ENCODE measurements around the gene EML4.

DNA sequence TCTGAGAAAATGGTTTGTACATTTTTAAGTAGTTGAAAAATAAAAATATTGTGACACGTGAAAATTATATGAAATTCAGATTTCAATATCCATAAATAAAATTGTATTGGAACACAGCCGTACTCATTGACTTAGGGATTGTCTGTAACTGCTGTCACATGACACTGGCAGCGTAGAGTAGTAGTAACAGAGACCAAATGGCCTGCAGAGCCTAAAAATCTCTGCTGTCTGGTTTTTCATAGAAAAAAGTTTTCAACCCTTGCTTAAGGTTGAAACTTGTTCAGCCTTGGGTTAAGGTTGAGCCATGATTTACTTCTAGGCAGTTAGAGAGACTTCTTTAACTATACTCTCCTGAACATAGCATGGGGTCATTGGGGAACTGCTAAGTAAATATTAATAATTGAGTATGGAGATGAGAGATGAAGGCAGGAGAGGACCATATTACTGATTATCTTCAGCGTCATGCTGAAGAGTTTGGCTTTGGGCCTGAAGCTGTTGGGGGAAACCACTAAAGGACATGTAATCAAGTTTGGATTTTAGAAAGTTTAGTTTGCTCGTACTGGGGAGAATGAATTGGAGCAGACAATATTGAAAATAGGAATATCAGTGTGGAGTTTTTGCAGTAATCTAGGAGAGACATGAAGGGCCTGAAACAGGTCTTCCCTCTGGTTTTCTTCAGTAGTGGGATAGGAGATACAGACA is 16.2 kb downstream of the EML4 start:
- TF ChIP-seq, protein P1, sequence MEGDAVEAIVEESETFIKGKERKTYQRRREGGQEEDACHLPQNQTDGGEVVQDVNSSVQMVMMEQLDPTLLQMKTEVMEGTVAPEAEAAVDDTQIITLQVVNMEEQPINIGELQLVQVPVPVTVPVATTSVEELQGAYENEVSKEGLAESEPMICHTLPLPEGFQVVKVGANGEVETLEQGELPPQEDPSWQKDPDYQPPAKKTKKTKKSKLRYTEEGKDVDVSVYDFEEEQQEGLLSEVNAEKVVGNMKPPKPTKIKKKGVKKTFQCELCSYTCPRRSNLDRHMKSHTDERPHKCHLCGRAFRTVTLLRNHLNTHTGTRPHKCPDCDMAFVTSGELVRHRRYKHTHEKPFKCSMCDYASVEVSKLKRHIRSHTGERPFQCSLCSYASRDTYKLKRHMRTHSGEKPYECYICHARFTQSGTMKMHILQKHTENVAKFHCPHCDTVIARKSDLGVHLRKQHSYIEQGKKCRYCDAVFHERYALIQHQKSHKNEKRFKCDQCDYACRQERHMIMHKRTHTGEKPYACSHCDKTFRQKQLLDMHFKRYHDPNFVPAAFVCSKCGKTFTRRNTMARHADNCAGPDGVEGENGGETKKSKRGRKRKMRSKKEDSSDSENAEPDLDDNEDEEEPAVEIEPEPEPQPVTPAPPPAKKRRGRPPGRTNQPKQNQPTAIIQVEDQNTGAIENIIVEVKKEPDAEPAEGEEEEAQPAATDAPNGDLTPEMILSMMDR (CRISPR knock-in tag; IDR thresholded peaks at IDR 0.05): no peak
- TF ChIP-seq, protein P2, sequence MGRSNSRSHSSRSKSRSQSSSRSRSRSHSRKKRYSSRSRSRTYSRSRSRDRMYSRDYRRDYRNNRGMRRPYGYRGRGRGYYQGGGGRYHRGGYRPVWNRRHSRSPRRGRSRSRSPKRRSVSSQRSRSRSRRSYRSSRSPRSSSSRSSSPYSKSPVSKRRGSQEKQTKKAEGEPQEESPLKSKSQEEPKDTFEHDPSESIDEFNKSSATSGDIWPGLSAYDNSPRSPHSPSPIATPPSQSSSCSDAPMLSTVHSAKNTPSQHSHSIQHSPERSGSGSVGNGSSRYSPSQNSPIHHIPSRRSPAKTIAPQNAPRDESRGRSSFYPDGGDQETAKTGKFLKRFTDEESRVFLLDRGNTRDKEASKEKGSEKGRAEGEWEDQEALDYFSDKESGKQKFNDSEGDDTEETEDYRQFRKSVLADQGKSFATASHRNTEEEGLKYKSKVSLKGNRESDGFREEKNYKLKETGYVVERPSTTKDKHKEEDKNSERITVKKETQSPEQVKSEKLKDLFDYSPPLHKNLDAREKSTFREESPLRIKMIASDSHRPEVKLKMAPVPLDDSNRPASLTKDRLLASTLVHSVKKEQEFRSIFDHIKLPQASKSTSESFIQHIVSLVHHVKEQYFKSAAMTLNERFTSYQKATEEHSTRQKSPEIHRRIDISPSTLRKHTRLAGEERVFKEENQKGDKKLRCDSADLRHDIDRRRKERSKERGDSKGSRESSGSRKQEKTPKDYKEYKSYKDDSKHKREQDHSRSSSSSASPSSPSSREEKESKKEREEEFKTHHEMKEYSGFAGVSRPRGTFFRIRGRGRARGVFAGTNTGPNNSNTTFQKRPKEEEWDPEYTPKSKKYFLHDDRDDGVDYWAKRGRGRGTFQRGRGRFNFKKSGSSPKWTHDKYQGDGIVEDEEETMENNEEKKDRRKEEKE (IDR thresholded peaks at IDR 0.05): no peak
- TF ChIP-seq, protein P3, sequence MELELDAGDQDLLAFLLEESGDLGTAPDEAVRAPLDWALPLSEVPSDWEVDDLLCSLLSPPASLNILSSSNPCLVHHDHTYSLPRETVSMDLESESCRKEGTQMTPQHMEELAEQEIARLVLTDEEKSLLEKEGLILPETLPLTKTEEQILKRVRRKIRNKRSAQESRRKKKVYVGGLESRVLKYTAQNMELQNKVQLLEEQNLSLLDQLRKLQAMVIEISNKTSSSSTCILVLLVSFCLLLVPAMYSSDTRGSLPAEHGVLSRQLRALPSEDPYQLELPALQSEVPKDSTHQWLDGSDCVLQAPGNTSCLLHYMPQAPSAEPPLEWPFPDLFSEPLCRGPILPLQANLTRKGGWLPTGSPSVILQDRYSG (CRISPR knock-in tag; IDR thresholded peaks at IDR 0.05): no peak
- no peak for TF ChIP-seq EZH2 (conservative IDR thresholded peaks at IDR 0.05; ENCODE audit: low read depth, low read length)
- TF ChIP-seq CREB1 (IDR thresholded peaks at IDR 0.05): no peak
- no peak for TF ChIP-seq CREB1 (CRISPR knock-in tag; IDR thresholded peaks at IDR 0.05)
- no peak for TF ChIP-seq ZNF232 (CRISPR knock-in tag; IDR thresholded peaks at IDR 0.05; ENCODE audit: borderline replicate concordance)
- no peak for TF ChIP-seq ZNF121 (CRISPR knock-in tag; IDR thresholded peaks at IDR 0.05)
- TF ChIP-seq POLR2AphosphoS5 (IDR thresholded peaks at IDR 0.05; ENCODE audit: low read depth, low read length): no peak

Data from HepG2 (cell line).